PC-9 (cell line): ENCODE data around the gene CNGA3.

Experiments
- EZH2 ChIP-seq: fragments of 200-600 bp; sonication (generic); IDR thresholded peaks from 2 replicates; pipeline ENCODE4 v1.8.0; 2017; ENCODE audit warnings: antibody characterized with exemption, low read depth
- TF ChIP-seq, protein P1 (sequence below): fragments of 200-600 bp; sonication (generic); conservative IDR thresholded peaks from 2 replicates; pipeline ENCODE4 v1.6.1; 2017; ENCODE audit warnings: mixed run types, antibody characterized with exemption, mild to moderate bottlenecking, moderate library complexity

GRCh38 chr2:98369710-98370239 lies 23.5 kb downstream of the CNGA3 start:
- TF ChIP-seq, protein P1, sequence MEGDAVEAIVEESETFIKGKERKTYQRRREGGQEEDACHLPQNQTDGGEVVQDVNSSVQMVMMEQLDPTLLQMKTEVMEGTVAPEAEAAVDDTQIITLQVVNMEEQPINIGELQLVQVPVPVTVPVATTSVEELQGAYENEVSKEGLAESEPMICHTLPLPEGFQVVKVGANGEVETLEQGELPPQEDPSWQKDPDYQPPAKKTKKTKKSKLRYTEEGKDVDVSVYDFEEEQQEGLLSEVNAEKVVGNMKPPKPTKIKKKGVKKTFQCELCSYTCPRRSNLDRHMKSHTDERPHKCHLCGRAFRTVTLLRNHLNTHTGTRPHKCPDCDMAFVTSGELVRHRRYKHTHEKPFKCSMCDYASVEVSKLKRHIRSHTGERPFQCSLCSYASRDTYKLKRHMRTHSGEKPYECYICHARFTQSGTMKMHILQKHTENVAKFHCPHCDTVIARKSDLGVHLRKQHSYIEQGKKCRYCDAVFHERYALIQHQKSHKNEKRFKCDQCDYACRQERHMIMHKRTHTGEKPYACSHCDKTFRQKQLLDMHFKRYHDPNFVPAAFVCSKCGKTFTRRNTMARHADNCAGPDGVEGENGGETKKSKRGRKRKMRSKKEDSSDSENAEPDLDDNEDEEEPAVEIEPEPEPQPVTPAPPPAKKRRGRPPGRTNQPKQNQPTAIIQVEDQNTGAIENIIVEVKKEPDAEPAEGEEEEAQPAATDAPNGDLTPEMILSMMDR: no peak
- TF ChIP-seq EZH2: no peak
